ENCODE measurements around the gene ERN1. TPM values are rescaled to one million over a fixed set of nuclear protein-coding genes. Genes with fewer than 3 reads are reported as not detected.

The ERN1 gene
- total and polyA plus RNA-seq, 2 experiments from 2014 or later, result 8.9 to 12.4 TPM

- Histone ChIP-seq H3K27me3 (no peaks in the 10 kb centered on the region), H3K4me3 (no peak overlapping the region), H3K9me3 (ENCODE audit: low read depth) (no peaks in the 10 kb centered on the region), H3K4me1 (ENCODE audit: low read depth) (peaks cover 13% of the 10 kb centered on the region), H3K27ac (no peak overlapping the region), H3K36me3 (no peaks in the 10 kb centered on the region)
- TF ChIP-seq CTCF (IDR thresholded peaks at IDR 0.05; ENCODE audit: low read depth, low read length), result no peak
- peak in 1 of 2 donors; percentile 36 for DNase-seq (ENCODE audit: low read depth in 1 of 2, low spot score in 1 of 2)
Observed at GRCh38 chr17:64061178-64061898, 68.6 kb downstream of the ERN1 start.

GRCh38 chr17:64060331-64060730 is 69.6 kb downstream of the ERN1 start:
- no peaks in the 10 kb centered on the region for H3K36me3 ChIP-seq
- no peak overlapping the region for H3K4me3 ChIP-seq
- no peak overlapping the region for H3K27ac ChIP-seq
- H3K9me3 ChIP-seq (ENCODE audit: low read depth), result no peaks in the 10 kb centered on the region
- TF ChIP-seq CTCF (IDR thresholded peaks at IDR 0.05; ENCODE audit: low read depth, low read length), result no peak
- H3K27me3 ChIP-seq, result no peaks in the 10 kb centered on the region
- DNase-seq (ENCODE audit: low read depth in 1 of 2, low spot score in 1 of 2), result no peak
- H3K4me1 ChIP-seq (ENCODE audit: low read depth), result peaks cover 13% of the 10 kb centered on the region

- DNase-seq (ENCODE audit: low read depth in 1 of 2, low spot score in 1 of 2), result no peak
- Histone ChIP-seq H3K27me3 (no peaks in the 10 kb centered on the region), H3K9me3 (ENCODE audit: low read depth) (no peaks in the 10 kb centered on the region), H3K4me3 (no peak overlapping the region), H3K36me3 (no peaks in the 10 kb centered on the region), H3K4me1 (ENCODE audit: low read depth) (peaks cover 13% of the 10 kb centered on the region), H3K27ac (no peak overlapping the region)
- TF ChIP-seq CTCF (IDR thresholded peaks at IDR 0.05; ENCODE audit: low read depth, low read length), result no peak
Observed at GRCh38 chr17:64059756-64060155, 70.2 kb downstream of the ERN1 start.

- Histone ChIP-seq H3K27ac (no peak overlapping the region), H3K36me3 (no peaks in the 10 kb centered on the region), H3K4me3 (no peak overlapping the region), H3K27me3 (no peaks in the 10 kb centered on the region), H3K4me1 (ENCODE audit: low read depth) (peaks cover 9% of the 10 kb centered on the region), H3K9me3 (ENCODE audit: low read depth) (no peaks in the 10 kb centered on the region)
- TF ChIP-seq CTCF (IDR thresholded peaks at IDR 0.05; ENCODE audit: low read depth, low read length), result no peak
- peak in 1 of 2 donors; percentile 61 for DNase-seq (ENCODE audit: low read depth in 1 of 2, low spot score in 1 of 2)
Observed at GRCh38 chr17:64058621-64059020, 71.3 kb downstream of the ERN1 start.

- peaks cover under 1% of the 10 kb centered on the region for H3K4me1 ChIP-seq (ENCODE audit: low read depth)
- no peaks in the 10 kb centered on the region for H3K36me3 ChIP-seq
- no peak overlapping the region for H3K27ac ChIP-seq
- TF ChIP-seq CTCF (IDR thresholded peaks at IDR 0.05; ENCODE audit: low read depth, low read length), result no peak
- no peaks in the 10 kb centered on the region for H3K9me3 ChIP-seq (ENCODE audit: low read depth)
- no peak overlapping the region for H3K4me3 ChIP-seq
- no peak for DNase-seq (ENCODE audit: low read depth in 1 of 2, low spot score in 1 of 2)
- H3K27me3 ChIP-seq, result no peaks in the 10 kb centered on the region
Observed at GRCh38 chr17:64057701-64058263, 72.2 kb downstream of the ERN1 start.

Data from cardiac muscle cell (in vitro differentiated cells and primary cell).